ENCODE results near the gene TENT5A.
"Not testable (repeated sequence)": the region's sequence is repeated elsewhere in the genome, so short reads cannot be mapped to it uniquely, and the experiment has no call there.

The TENT5A gene

GRCh38 chr6:81748994-81749393 is 3.5 kb downstream of the TENT5A start:
- H3K4me3 Mint-ChIP-seq: no peak overlapping the region
- H3K27ac Mint-ChIP-seq: no peak overlapping the region
- H3K9me3 Mint-ChIP-seq: no peaks in the 10 kb centered on the region
- peaks cover 4% of the 10 kb centered on the region for H3K36me3 Mint-ChIP-seq
- no peak for ATAC-seq
- peaks cover 45% of the 10 kb centered on the region for H3K4me1 Mint-ChIP-seq
- H3K27me3 Mint-ChIP-seq: peaks cover 1% of the 10 kb centered on the region

- H3K27me3 Mint-ChIP-seq: no peaks in the 10 kb centered on the region
- H3K27ac Mint-ChIP-seq: no peak overlapping the region
- peaks cover 4% of the 10 kb centered on the region for H3K36me3 Mint-ChIP-seq
- ATAC-seq: no peak
- H3K4me3 Mint-ChIP-seq: no peak overlapping the region
- no peaks in the 10 kb centered on the region for H3K9me3 Mint-ChIP-seq
- peaks cover 42% of the 10 kb centered on the region for H3K4me1 Mint-ChIP-seq
These were observed 5.2 kb downstream of the TENT5A start for GRCh38 chr6:81747327-81747726.

GRCh38 chr6:81744131-81744530 is 8.3 kb downstream of the TENT5A start:
- Mint-ChIP-seq H3K36me3 (peaks cover 2% of the 10 kb centered on the region), H3K27ac (no peak overlapping the region), H3K27me3 (no peaks in the 10 kb centered on the region), H3K4me3 (no peak overlapping the region), H3K4me1 (peaks cover 16% of the 10 kb centered on the region), H3K9me3 (no peaks in the 10 kb centered on the region)
- no peak for ATAC-seq

- Mint-ChIP-seq H3K9me3 (no peaks in the 10 kb centered on the region), H3K4me1 (peaks cover 13% of the 10 kb centered on the region), H3K4me3 (no peak overlapping the region), H3K27me3 (no peaks in the 10 kb centered on the region), H3K36me3 (no peaks in the 10 kb centered on the region), H3K27ac (no peak overlapping the region)
- ATAC-seq: no peak
These were observed 8.8 kb downstream of the TENT5A start for GRCh38 chr6:81743649-81744048.

- no peak overlapping the region for H3K27ac Mint-ChIP-seq
- no peaks in the 10 kb centered on the region for H3K9me3 Mint-ChIP-seq
- ATAC-seq: no peak
- H3K27me3 Mint-ChIP-seq: no peaks in the 10 kb centered on the region
- H3K4me1 Mint-ChIP-seq: peaks cover 13% of the 10 kb centered on the region
- no peaks in the 10 kb centered on the region for H3K36me3 Mint-ChIP-seq
- no peak overlapping the region for H3K4me3 Mint-ChIP-seq
These were observed 10.8 kb downstream of the TENT5A start for GRCh38 chr6:81741689-81742088.

GRCh38 chr6:81740591-81740990 is 11.9 kb downstream of the TENT5A start:
- H3K27me3 Mint-ChIP-seq, ATAC-seq, H3K36me3 Mint-ChIP-seq, H3K4me3 Mint-ChIP-seq, H3K9me3 Mint-ChIP-seq, H3K27ac Mint-ChIP-seq: not testable (repeated sequence)
- H3K4me1 Mint-ChIP-seq: peaks cover 13% of the 10 kb centered on the region

GRCh38 chr6:81739230-81740195 is 13.0 kb downstream of the TENT5A start:
- Mint-ChIP-seq H3K27ac (no peak overlapping the region), H3K4me3 (no peak overlapping the region), H3K27me3 (no peaks in the 10 kb centered on the region), H3K9me3 (no peaks in the 10 kb centered on the region), H3K4me1 (peaks cover 7% of the 10 kb centered on the region), H3K36me3 (no peaks in the 10 kb centered on the region)
- no peak for ATAC-seq

GRCh38 chr6:81736428-81736827 is 16.1 kb downstream of the TENT5A start:
- H3K9me3 Mint-ChIP-seq: no peaks in the 10 kb centered on the region
- no peaks in the 10 kb centered on the region for H3K36me3 Mint-ChIP-seq
- no peaks in the 10 kb centered on the region for H3K4me1 Mint-ChIP-seq
- H3K27ac Mint-ChIP-seq: no peak overlapping the region
- H3K27me3 Mint-ChIP-seq: no peaks in the 10 kb centered on the region
- ATAC-seq: no peak
- H3K4me3 Mint-ChIP-seq: no peak overlapping the region

GRCh38 chr6:81735756-81736380 is 16.6 kb downstream of the TENT5A start:
- H3K4me1 Mint-ChIP-seq: no peaks in the 10 kb centered on the region
- no peaks in the 10 kb centered on the region for H3K27me3 Mint-ChIP-seq
- ATAC-seq: no peak
- H3K4me3 Mint-ChIP-seq: no peak overlapping the region
- H3K9me3 Mint-ChIP-seq: no peaks in the 10 kb centered on the region
- H3K27ac Mint-ChIP-seq: no peak overlapping the region
- no peaks in the 10 kb centered on the region for H3K36me3 Mint-ChIP-seq

- Mint-ChIP-seq H3K27ac (no peak overlapping the region), H3K9me3 (no peaks in the 10 kb centered on the region), H3K27me3 (no peaks in the 10 kb centered on the region), H3K36me3 (no peaks in the 10 kb centered on the region), H3K4me3 (no peak overlapping the region), H3K4me1 (no peaks in the 10 kb centered on the region)
- no peak for ATAC-seq
These were observed 17.9 kb downstream of the TENT5A start for GRCh38 chr6:81734500-81735150.

GRCh38 chr6:81734081-81734480 is 18.4 kb downstream of the TENT5A start:
- H3K27me3 Mint-ChIP-seq: no peaks in the 10 kb centered on the region

GRCh38 chr6:81731814-81732213 is 20.7 kb downstream of the TENT5A start:
- H3K4me1 Mint-ChIP-seq: no peaks in the 10 kb centered on the region

More at GRCh38 chr6:81734081-81734480, 18.4 kb downstream of the TENT5A start:
- Mint-ChIP-seq H3K9me3 (no peaks in the 10 kb centered on the region), H3K4me1 (no peaks in the 10 kb centered on the region), H3K36me3 (no peaks in the 10 kb centered on the region), H3K4me3 (no peak overlapping the region), H3K27ac (no peak overlapping the region)
- no peak for ATAC-seq

GRCh38 chr6:81727876-81728517 is 24.5 kb downstream of the TENT5A start:
- no peaks in the 10 kb centered on the region for H3K4me1 Mint-ChIP-seq
- no peaks in the 10 kb centered on the region for H3K9me3 Mint-ChIP-seq
- ATAC-seq: no peak
- no peak overlapping the region for H3K4me3 Mint-ChIP-seq
- no peaks in the 10 kb centered on the region for H3K36me3 Mint-ChIP-seq
- no peak overlapping the region for H3K27ac Mint-ChIP-seq
- H3K27me3 Mint-ChIP-seq: no peaks in the 10 kb centered on the region

More at GRCh38 chr6:81731814-81732213, 20.7 kb downstream of the TENT5A start:
- Mint-ChIP-seq H3K9me3 (no peaks in the 10 kb centered on the region), H3K27me3 (no peaks in the 10 kb centered on the region), H3K4me3 (no peak overlapping the region), H3K36me3 (no peaks in the 10 kb centered on the region), H3K27ac (no peak overlapping the region)
- ATAC-seq: no peak

- ATAC-seq: no peak
- Mint-ChIP-seq H3K36me3 (no peaks in the 10 kb centered on the region), H3K4me1 (no peaks in the 10 kb centered on the region), H3K4me3 (no peak overlapping the region), H3K9me3 (no peaks in the 10 kb centered on the region), H3K27ac (no peak overlapping the region), H3K27me3 (no peaks in the 10 kb centered on the region)
These were observed 27.4 kb downstream of the TENT5A start for GRCh38 chr6:81725127-81725526.
